ENCODE results near the gene ECM1. TPM values are rescaled to one million over a fixed set of nuclear protein-coding genes. Genes with fewer than 3 reads are reported as not detected.

The ECM1 gene
- total and polyA plus RNA-seq, 4 experiments from 2014 or later = 1.9 to 2.0 TPM; not detected in 2

GRCh38 chr1:150558303-150558704, 50.4 kb downstream of the ECM1 start:
- Mint-ChIP-seq H3K27ac (peak overlapping the region in 2 of 7 donors; percentile 24 to 70), H3K4me1 (peaks cover 18 to 41% (median 23%) of the 10 kb centered on the region in 4 donors), H3K36me3 (peaks cover 0 to 15% of the 10 kb centered on the region in 2 donors), H3K4me3 (no peak overlapping the region), H3K9me3 (peaks cover 0 to 5% (median 0%) of the 10 kb centered on the region in 8 donors), H3K27me3 (no peaks in the 10 kb centered on the region)
- no peak for DNase-seq
- Histone ChIP-seq H3K27ac (ENCODE audit: low read depth, low read length) (no peak overlapping the region), H3K36me3 (ENCODE audit: insufficient read depth, low read length) (no peaks in the 10 kb centered on the region), H3K4me1 (ENCODE audit: insufficient read depth, low read length) (peaks cover 29% of the 10 kb centered on the region), H3K4me3 (ENCODE audit: low read length in 2 of 2) (no peak overlapping the region), H3K27me3 (ENCODE audit: insufficient read depth, low read length) (no peaks in the 10 kb centered on the region), H3K9me3 (ENCODE audit: control insufficient read depth in 1 of 2, low read length in 2 of 2) (no peaks in the 10 kb centered on the region)
- CTCF ChIA-PET (ENCODE audit: partially characterized antibody) = interaction anchor here (0.5 to 13.6 kb wide), 5 partner anchors 17 to 239 kb away, joined by 3 to 501 read pairs (median 102); partner anchors contain the start of genes ENSA and MCL1
- POLR2A ChIA-PET (ENCODE audit: partially characterized antibody) = interaction anchor here (8.7 to 16.5 kb wide), 3 partner anchors 18 to 70 kb away, joined by 190 to 1751 read pairs (median 439); partner anchors contain the start of genes ENSA and MCL1
- intact Hi-C loops (cut with micrococcal nuclease) = no loop called here

- intact Hi-C loops (cut with micrococcal nuclease) = no loop called here
- Mint-ChIP-seq H3K36me3 (peaks cover 0 to 18% of the 10 kb centered on the region in 2 donors), H3K27ac (peak overlapping the region in 2 of 7 donors; percentile 70 to 95), H3K4me3 (no peak overlapping the region), H3K27me3 (no peaks in the 10 kb centered on the region), H3K9me3 (peaks cover 0 to 5% (median 0%) of the 10 kb centered on the region in 8 donors), H3K4me1 (peaks cover 23 to 48% (median 29%) of the 10 kb centered on the region in 4 donors)
- peak in 1 of 5 donors; percentile 29 for DNase-seq
- ChIA-PET POLR2A (ENCODE audit: partially characterized antibody) (interaction anchor here (2.2 to 16.5 kb wide), 5 partner anchors 10 to 69 kb away, joined by 11 to 1751 read pairs (median 190); partner anchors contain the start of genes ADAMTSL4, ENSA, FALEC and MCL1), CTCF (ENCODE audit: partially characterized antibody) (interaction anchor here (0.5 to 13.6 kb wide), 21 partner anchors 8 to 435 kb away, joined by 3 to 501 read pairs (median 4); partner anchors contain the start of genes ENSA, FALEC and MCL1)
- no peaks in the 10 kb centered on the region for H3K9me3 ChIP-seq (ENCODE audit: control insufficient read depth in 1 of 2, low read length in 2 of 2)
- no peak overlapping the region for H3K27ac ChIP-seq (ENCODE audit: low read depth, low read length)
- peaks cover 36% of the 10 kb centered on the region for H3K4me1 ChIP-seq (ENCODE audit: insufficient read depth, low read length)
- no peaks in the 10 kb centered on the region for H3K36me3 ChIP-seq (ENCODE audit: insufficient read depth, low read length)
- H3K4me3 ChIP-seq (ENCODE audit: low read length in 2 of 2) = no peak overlapping the region
- H3K27me3 ChIP-seq (ENCODE audit: insufficient read depth, low read length) = no peaks in the 10 kb centered on the region
These were observed 51.1 kb downstream of the ECM1 start for GRCh38 chr1:150558761-150559655.

DNA sequence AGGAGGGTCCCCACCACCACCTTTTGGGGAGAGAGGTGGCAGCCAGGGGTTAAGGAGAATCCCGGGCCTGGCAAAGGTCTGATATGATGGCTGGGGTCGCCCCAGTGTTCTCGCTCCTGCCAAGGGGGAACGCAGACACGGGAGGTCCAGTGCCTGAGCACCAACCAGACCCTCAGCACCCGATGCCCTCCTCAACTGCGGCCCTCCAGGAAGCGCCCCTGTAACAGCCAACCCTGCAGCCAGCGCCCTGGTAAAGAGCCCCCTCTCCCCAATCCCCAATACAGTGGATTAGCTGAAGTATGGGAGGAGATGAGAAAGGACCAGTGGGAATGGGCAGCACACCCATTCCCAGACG, 51.7 kb downstream of the ECM1 start:
- no peaks in the 10 kb centered on the region for H3K36me3 ChIP-seq (ENCODE audit: insufficient read depth, low read length)
- peak overlapping the region in 2 of 8 donors; percentile 92 to 99 for H3K4me3 Mint-ChIP-seq
- H3K36me3 Mint-ChIP-seq = peaks cover 0 to 18% of the 10 kb centered on the region in 2 donors
- no peak for DNase-seq
- H3K27ac Mint-ChIP-seq = peak overlapping the region in 3 of 7 donors; percentile 95 to 100 (median 98)
- H3K4me1 Mint-ChIP-seq = peaks cover 25 to 55% (median 32%) of the 10 kb centered on the region in 4 donors
- H3K9me3 Mint-ChIP-seq = peaks cover 0 to 5% (median 0%) of the 10 kb centered on the region in 8 donors
- no peak overlapping the region for H3K4me3 ChIP-seq (ENCODE audit: low read length in 2 of 2)
- peaks cover 43% of the 10 kb centered on the region for H3K4me1 ChIP-seq (ENCODE audit: insufficient read depth, low read length)
- H3K27ac ChIP-seq (ENCODE audit: low read depth, low read length) = peak overlapping the region; percentile 93
- ChIA-PET POLR2A (ENCODE audit: partially characterized antibody) (interaction anchor here (1.2 to 16.5 kb wide), 6 partner anchors 11 to 68 kb away, joined by 3 to 1751 read pairs (median 106); partner anchors contain the start of genes ADAMTSL4, ENSA, FALEC and MCL1), CTCF (ENCODE audit: partially characterized antibody) (interaction anchor here (0.5 to 13.6 kb wide), 23 partner anchors 9 to 434 kb away, joined by 3 to 501 read pairs (median 7); partner anchors contain the start of genes ENSA, FALEC, GOLPH3L and MCL1)
- intact Hi-C loops (cut with micrococcal nuclease) = loop anchor here (1.0 to 5.0 kb wide), 10 partner anchors 45 to 598 kb away; partner anchors contain the start of genes CDC42SE1, CTSS, ENSA and FALEC
- H3K27me3 ChIP-seq (ENCODE audit: insufficient read depth, low read length) = no peaks in the 10 kb centered on the region
- no peaks in the 10 kb centered on the region for H3K9me3 ChIP-seq (ENCODE audit: control insufficient read depth in 1 of 2, low read length in 2 of 2)
- no peaks in the 10 kb centered on the region for H3K27me3 Mint-ChIP-seq

- Histone ChIP-seq H3K9me3 (ENCODE audit: control insufficient read depth in 1 of 2, low read length in 2 of 2) (no peaks in the 10 kb centered on the region), H3K27ac (ENCODE audit: low read depth, low read length) (peak overlapping the region; percentile 93), H3K36me3 (ENCODE audit: insufficient read depth, low read length) (no peaks in the 10 kb centered on the region), H3K27me3 (ENCODE audit: insufficient read depth, low read length) (no peaks in the 10 kb centered on the region), H3K4me3 (ENCODE audit: low read length in 2 of 2) (peak overlapping the region in 1 of 2 donors; percentile 72), H3K4me1 (ENCODE audit: insufficient read depth, low read length) (peaks cover 46% of the 10 kb centered on the region)
- peak; percentile 70 to 79 (median 75) for DNase-seq
- H3K4me1 Mint-ChIP-seq = peaks cover 29 to 59% (median 36%) of the 10 kb centered on the region in 4 donors
- intact Hi-C loops (cut with micrococcal nuclease) = loop anchor here (1.0 to 5.0 kb wide), 10 partner anchors 45 to 597 kb away; partner anchors contain the start of genes CDC42SE1, CTSS, ENSA and FALEC
- H3K27ac Mint-ChIP-seq = peak overlapping the region; percentile 95 to 100 (median 99)
- ChIA-PET CTCF (ENCODE audit: partially characterized antibody) (interaction anchor here (0.6 to 13.6 kb wide), 31 partner anchors 9 to 937 kb away, joined by 3 to 501 read pairs (median 6); partner anchors contain the start of genes ENSA, FALEC, GOLPH3L and HORMAD1), POLR2A (ENCODE audit: partially characterized antibody) (interaction anchor here (1.0 to 16.5 kb wide), 12 partner anchors 11 to 196 kb away, joined by 3 to 1751 read pairs (median 10); partner anchors contain the start of genes ADAMTSL4, ENSA, FALEC and MCL1)
- peaks cover 0 to 18% of the 10 kb centered on the region in 2 donors for H3K36me3 Mint-ChIP-seq
- peaks cover 0 to 5% (median 0%) of the 10 kb centered on the region in 8 donors for H3K9me3 Mint-ChIP-seq
- H3K27me3 Mint-ChIP-seq = no peaks in the 10 kb centered on the region
- peak overlapping the region; percentile 90 to 99 (median 93) for H3K4me3 Mint-ChIP-seq
These were observed 52.1 kb downstream of the ECM1 start for GRCh38 chr1:150560011-150560438.

DNA sequence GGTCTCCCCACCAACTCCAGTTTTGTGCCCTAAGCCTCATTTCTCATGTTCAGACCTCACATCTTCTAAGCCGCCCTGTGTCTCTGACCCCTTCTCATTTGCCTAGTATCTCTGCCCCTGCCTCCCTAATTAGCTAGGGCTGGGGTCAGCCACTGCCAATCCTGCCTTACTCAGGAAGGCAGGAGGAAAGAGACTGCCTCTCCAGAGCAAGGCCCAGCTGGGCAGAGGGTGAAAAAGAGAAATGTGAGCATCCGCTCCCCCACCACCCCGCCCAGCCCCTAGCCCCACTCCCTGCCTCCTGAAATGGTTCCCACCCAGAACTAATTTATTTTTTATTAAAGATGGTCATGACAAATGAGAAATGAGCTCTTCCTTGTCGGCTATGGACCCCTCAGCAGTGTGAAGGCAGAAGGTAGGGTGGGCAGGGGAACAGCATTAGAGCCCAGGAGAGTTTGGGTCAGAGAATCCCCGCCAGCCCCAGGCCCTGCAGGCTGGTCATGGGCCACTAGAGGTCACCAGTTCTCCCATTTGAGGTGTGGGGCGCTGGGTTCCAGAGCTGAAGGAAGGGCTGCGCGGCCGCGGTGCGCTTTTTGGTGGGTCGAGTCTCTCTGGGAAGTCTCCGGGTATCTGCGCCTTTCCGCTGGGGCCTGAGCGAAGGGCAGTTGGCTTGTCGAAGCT, 52.8 kb downstream of the ECM1 start:
- Histone ChIP-seq H3K4me1 (ENCODE audit: insufficient read depth, low read length) (peaks cover 53% of the 10 kb centered on the region), H3K4me3 (ENCODE audit: low read length in 2 of 2) (peak overlapping the region; percentile 72 to 79), H3K27ac (ENCODE audit: low read depth, low read length) (peak overlapping the region; percentile 93), H3K27me3 (ENCODE audit: insufficient read depth, low read length) (no peaks in the 10 kb centered on the region), H3K9me3 (ENCODE audit: control insufficient read depth in 1 of 2, low read length in 2 of 2) (no peaks in the 10 kb centered on the region), H3K36me3 (ENCODE audit: insufficient read depth, low read length) (no peaks in the 10 kb centered on the region)
- DNase-seq = peak; percentile 71 to 80 (median 73)
- peak overlapping the region; percentile 95 to 100 (median 99) for H3K27ac Mint-ChIP-seq
- no peaks in the 10 kb centered on the region for H3K27me3 Mint-ChIP-seq
- H3K36me3 Mint-ChIP-seq = peaks cover 0 to 13% of the 10 kb centered on the region in 2 donors
- peak overlapping the region; percentile 90 to 99 (median 93) for H3K4me3 Mint-ChIP-seq
- peaks cover 0 to 5% (median 0%) of the 10 kb centered on the region in 8 donors for H3K9me3 Mint-ChIP-seq
- CTCF ChIA-PET (ENCODE audit: partially characterized antibody) = interaction anchor here (0.5 to 13.6 kb wide), 44 partner anchors 10 to 937 kb away, joined by 3 to 501 read pairs (median 4); partner anchors contain the start of genes ENSA, FALEC, GOLPH3L and HORMAD1
- intact Hi-C loops (cut with micrococcal nuclease) = loop anchor here (1.0 to 5.0 kb wide), 12 partner anchors 46 to 597 kb away; partner anchors contain the start of genes CDC42SE1, CTSS, ENSA and FALEC
- peaks cover 28 to 57% (median 37%) of the 10 kb centered on the region in 4 donors for H3K4me1 Mint-ChIP-seq
- POLR2A ChIA-PET (ENCODE audit: partially characterized antibody) = interaction anchor here (0.8 to 16.5 kb wide), 24 partner anchors 10 to 597 kb away, joined by 3 to 1751 read pairs (median 8); partner anchors contain the start of genes ADAMTSL4, CTSS, ENSA and FALEC

Data from CD4-positive, alpha-beta memory T cell (primary cell).